Keratinocyte (primary cell): ENCODE measurements around the gene THOC5. TPM values are rescaled to one million over a fixed set of nuclear protein-coding genes. Genes with fewer than 3 reads are reported as not detected.

ENCODE experiments used
- DNase-seq: peaks from one replicate; pipeline ENCODE4 v3.0.0-alpha.2; 2011; ENCODE audit warnings: low read depth, missing footprints, low spot score
- FAIRE-seq: peaks from 2 replicates; lab custom pipeline; 2011; peaks lifted over from hg19 to GRCh38; lab: Jason Lieb, UNC
- H2AFZ ChIP-seq: 2 replicates; pipeline ENCODE4 v1.6.0; 2012; ENCODE audit warnings: low read length, control low read depth, inconsistent platforms; ENCODE audit not compliant: control insufficient read depth
- H3K27ac ChIP-seq: 2 replicates; pipeline ENCODE4 v1.5.1; 2011; ENCODE audit warnings: low read length; ENCODE audit not compliant: control insufficient read depth, insufficient read depth
- H3K27me3 ChIP-seq: 3 replicates; pipeline ENCODE4 v1.6.0; 2011; ENCODE audit warnings: low read length; ENCODE audit not compliant: control insufficient read depth, insufficient read depth; ENCODE audit errors: extremely low read depth
- H3K36me3 ChIP-seq, 2 experiments: 2 replicates in 1 of 2; 3 replicates in 1 of 2; pipeline ENCODE4 v1.5.1; 2011; ENCODE audit warnings: low read length in 2 of 2, mild to moderate bottlenecking in 1 of 2; ENCODE audit not compliant: control insufficient read depth in 2 of 2, insufficient read depth in 2 of 2; ENCODE audit errors: extremely low read depth in 1 of 2
- H3K4me1 ChIP-seq: 3 replicates; pipeline ENCODE4 v1.5.1; 2011; ENCODE audit warnings: low read length; ENCODE audit not compliant: control insufficient read depth, insufficient read depth; ENCODE audit errors: extremely low read depth
- H3K4me2 ChIP-seq: 3 replicates; pipeline ENCODE4 v1.6.0; 2011; ENCODE audit warnings: low read depth, low read length; ENCODE audit not compliant: control insufficient read depth, insufficient read depth; ENCODE audit errors: extremely low read depth
- H3K4me3 ChIP-seq, 3 experiments: fragments of 200-600 bp in 1 of 3; sonication (generic) in 1 of 3; 2 replicates in 2 of 3; 3 replicates in 1 of 3; pipeline ENCODE4 v1.5.1; 2011 to 2016; ENCODE audit warnings: low read length in 3 of 3, mild to moderate bottlenecking in 3 of 3, control low read depth in 2 of 3, inconsistent platforms in 1 of 3, low read depth in 1 of 3, mixed read lengths in 1 of 3, mixed run types in 1 of 3, moderate library complexity in 1 of 3; ENCODE audit not compliant: control insufficient read depth in 2 of 3, insufficient read depth in 2 of 3; ENCODE audit errors: extremely low read depth in 1 of 3
- H3K79me2 ChIP-seq: 2 replicates; pipeline ENCODE4 v1.6.0; 2012; ENCODE audit warnings: low read length; ENCODE audit not compliant: control insufficient read depth, insufficient read depth
- H3K9ac ChIP-seq: 3 replicates; pipeline ENCODE4 v1.6.0; 2011; ENCODE audit warnings: low read length; ENCODE audit not compliant: control insufficient read depth, insufficient read depth; ENCODE audit errors: extremely low read depth
- H3K9me1 ChIP-seq: 3 replicates; pipeline ENCODE4 v1.6.0; 2011; ENCODE audit warnings: low read length; ENCODE audit not compliant: control insufficient read depth, insufficient read depth; ENCODE audit errors: extremely low read depth
- H3K9me3 ChIP-seq: 2 replicates; pipeline ENCODE4 v1.5.1; 2012; ENCODE audit warnings: low read depth, low read length; ENCODE audit not compliant: control insufficient read depth
- H4K20me1 ChIP-seq: 3 replicates; pipeline ENCODE4 v1.6.0; 2011; ENCODE audit warnings: low read length; ENCODE audit not compliant: control insufficient read depth, insufficient read depth; ENCODE audit errors: extremely low read depth
- CTCF ChIP-seq, 3 experiments: IDR thresholded peaks in 1 of 3; conservative IDR thresholded peaks in 1 of 3; optimal IDR thresholded peaks in 1 of 3; 2 replicates in 2 of 3; 3 replicates in 1 of 3; pipeline versions ENCODE3 to v1.5.1; 2011; ENCODE audit warnings: low read length in 3 of 3, mild to moderate bottlenecking in 3 of 3, moderate library complexity in 2 of 3, control low read depth in 1 of 3, inconsistent platforms in 1 of 3; ENCODE audit not compliant: insufficient read depth in 2 of 3; ENCODE audit errors: extremely low read depth in 1 of 3
- EZH2 ChIP-seq: IDR thresholded peaks from one replicate; pipeline ENCODE4 v1.6.1; 2012; ENCODE audit warnings: inconsistent platforms, mild to moderate bottlenecking, low read length, moderate library complexity
- dilution Hi-C: fragments of 300-500 bp; cut with MboI; formaldehyde crosslinking; loops from one replicate; pipeline ENCODE4 v1.7.0; 2020; ENCODE audit warnings: low sequenced_read_pairs; ENCODE audit not compliant: extremely low pct_ligation_motif_present
- polyA plus RNA-seq, 5 experiments: library from polyadenylated mRNA; depleted of rRNA in 3 of 5; stranded (reverse) in 3 of 5; stranded (forward) in 1 of 5; unstranded in 1 of 5; fragments of >200 nt; gene quantifications; 1 replicate in 1 of 5; 2 replicates in 3 of 5; 3 replicates in 1 of 5; pipeline versions ENCODE4 v1.2.1 to v1.2.3, GENCODE V29; 2011 to 2012; ENCODE audit warnings: missing spikeins in 2 of 5, low read depth in 1 of 5, low replicate concordance in 1 of 5

THOC5 gene
- polyA plus RNA-seq, 1 donor (not counting 4 experiments of a cell fraction or from before 2014, with no cell fraction given) = 35.4 TPM

DNA sequence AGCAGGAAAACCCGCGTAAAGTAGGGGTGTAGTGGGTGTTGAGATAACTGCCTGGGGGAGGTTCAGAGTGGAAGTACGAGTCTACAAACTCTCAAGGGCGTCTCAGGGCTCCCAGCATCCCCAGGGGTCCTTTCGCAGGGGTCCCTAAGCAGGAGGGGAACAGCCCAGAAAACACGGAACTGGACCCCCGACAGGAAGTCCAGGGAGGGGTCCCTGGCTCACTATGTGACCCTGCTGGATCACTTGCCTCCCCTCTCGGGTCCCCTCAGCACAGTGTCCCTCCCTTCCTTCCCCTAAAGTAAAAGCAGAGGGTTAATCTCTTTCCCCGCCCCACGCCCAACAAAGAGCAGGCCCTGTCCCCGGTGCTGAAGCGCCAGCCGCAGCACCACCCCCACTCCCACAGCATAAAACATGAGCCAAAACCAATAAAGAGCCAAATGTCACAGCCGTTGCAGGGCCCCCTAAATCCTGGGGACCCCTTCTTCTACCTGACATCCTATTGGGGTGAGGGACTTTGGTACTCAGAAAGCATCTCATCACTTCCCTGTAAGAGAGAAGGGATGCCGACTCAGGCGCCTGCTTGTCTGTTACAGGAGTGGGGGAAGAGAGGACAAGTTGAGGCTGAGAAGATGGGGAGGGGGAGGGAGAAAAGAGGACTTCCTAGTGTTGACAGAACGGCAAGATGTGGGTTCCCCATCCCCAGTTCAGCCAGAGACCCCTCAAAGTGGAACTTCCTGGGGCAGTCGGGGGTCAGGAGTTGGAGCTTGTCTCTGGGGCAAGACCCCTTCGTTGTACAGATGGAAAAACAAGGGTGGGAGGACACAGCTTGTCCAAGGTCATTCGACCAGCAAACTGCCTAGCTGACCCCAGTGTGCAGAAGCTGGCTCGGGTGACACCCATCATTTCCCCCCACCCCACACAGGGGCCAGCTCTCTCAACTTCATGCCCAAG is 75.0 kb downstream of the THOC5 start:
- no peak for TF ChIP-seq CTCF (optimal IDR thresholded peaks at IDR 0.05 in 1 of 3, IDR thresholded peaks at IDR 0.05 in 1 of 3, conservative IDR thresholded peaks at IDR 0.05 in 1 of 3; ENCODE audit: extremely low read depth in 1 of 3, insufficient read depth in 2 of 3, low read length in 3 of 3)
- TF ChIP-seq EZH2 = peak; percentile 65
- DNase-seq = no peak
- H3K27me3 ChIP-seq = peaks cover 59% of the 10 kb centered on the region

DNA sequence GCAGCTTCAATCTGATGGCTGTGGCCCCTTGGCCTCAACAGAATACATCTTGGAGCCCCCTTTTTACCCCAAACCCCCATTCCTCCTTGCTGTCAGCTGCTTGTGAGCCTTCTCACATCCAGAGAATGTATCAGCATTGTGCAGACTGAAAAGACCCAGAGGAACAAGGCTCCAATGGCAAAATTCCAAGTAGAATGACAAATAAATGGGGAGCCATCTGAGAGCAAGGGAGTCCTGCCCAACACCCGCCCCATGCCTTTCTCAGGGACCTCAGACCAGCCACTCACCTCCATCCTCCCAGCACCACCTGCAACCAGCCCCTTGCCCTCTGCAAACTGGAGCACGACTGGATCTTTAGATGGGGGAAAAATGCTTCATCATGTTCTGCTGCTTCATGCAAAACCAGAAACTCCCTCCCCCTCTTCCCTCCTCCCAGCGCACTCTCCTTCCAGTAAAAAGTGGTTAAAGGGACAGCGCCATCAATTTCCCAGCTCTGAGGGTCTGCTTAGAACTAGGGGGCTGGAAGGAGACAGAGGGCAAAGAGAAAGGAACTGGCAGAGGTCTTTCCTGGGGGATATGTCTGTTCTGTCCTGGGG is 75.7 kb downstream of the THOC5 start:
- Histone ChIP-seq H4K20me1 (peaks cover 4% of the 10 kb centered on the region), H3K9ac (no peak overlapping the region), H3K4me1 (no peaks in the 10 kb centered on the region), H2AFZ (no peak overlapping the region), H3K36me3 (no peaks in the 10 kb centered on the region), H3K27me3 (peaks cover 59% of the 10 kb centered on the region), H3K9me3 (no peaks in the 10 kb centered on the region), H3K27ac (no peak overlapping the region), H3K9me1 (no peaks in the 10 kb centered on the region), H3K79me2 (no peaks in the 10 kb centered on the region), H3K4me2 (no peak overlapping the region), H3K4me3 (no peak overlapping the region)
- TF ChIP-seq CTCF (optimal IDR thresholded peaks at IDR 0.05 in 1 of 3, IDR thresholded peaks at IDR 0.05 in 1 of 3, conservative IDR thresholded peaks at IDR 0.05 in 1 of 3; ENCODE audit: extremely low read depth in 1 of 3, insufficient read depth in 2 of 3, low read length in 3 of 3) = no peak
- TF ChIP-seq EZH2 = no peak
- dilution Hi-C loops = no loop called here
- DNase-seq = no peak
- no peak for FAIRE-seq

More for the DNA sequence above, 75.0 kb downstream of the THOC5 start:
- H3K79me2 ChIP-seq = no peaks in the 10 kb centered on the region
- H3K4me1 ChIP-seq = no peaks in the 10 kb centered on the region
- no peak overlapping the region for H3K4me3 ChIP-seq
- peaks cover 4% of the 10 kb centered on the region for H4K20me1 ChIP-seq
- no peak overlapping the region for H2AFZ ChIP-seq
- dilution Hi-C loops = no loop called here
- H3K9ac ChIP-seq = no peak overlapping the region
- H3K9me3 ChIP-seq = no peaks in the 10 kb centered on the region
- no peaks in the 10 kb centered on the region for H3K36me3 ChIP-seq
- H3K9me1 ChIP-seq = no peaks in the 10 kb centered on the region
- no peak overlapping the region for H3K4me2 ChIP-seq
- FAIRE-seq = no peak
- H3K27ac ChIP-seq = no peak overlapping the region
